Right atrium auricular region (tissue), 2 donors: ENCODE results near the gene CD40. TPM values are rescaled to one million over a fixed set of nuclear protein-coding genes. Genes with fewer than 3 reads are reported as not detected.

Source experiments
- DNase-seq: peaks from one replicate; pipeline ENCODE4 v3.0.0-alpha.2; 2019; ENCODE audit warnings: low spot score
- H3K27ac ChIP-seq, 2 donors: fragments of 200-600 bp; sonication (generic); 1 replicate in 1 of 2; 2 replicates in 1 of 2; pipeline ENCODE4 v1.5.1; 2016 to 2019
- H3K27me3 ChIP-seq, 2 donors: fragments of 200-600 bp; sonication (generic); one replicate each; pipeline versions ENCODE4 v1.5.1 to v1.6.0; 2017 to 2019
- H3K36me3 ChIP-seq: fragments of 200-600 bp; sonication (generic); one replicate; pipeline ENCODE4 v1.5.1; 2016
- H3K4me1 ChIP-seq, 2 donors: fragments of 200-600 bp; sonication (generic); one replicate each; pipeline versions ENCODE4 v1.5.1 to v1.6.0; 2017 to 2019
- H3K4me3 ChIP-seq, 2 donors: fragments of 200-600 bp; sonication (generic); 1 replicate in 1 of 2; 2 replicates in 1 of 2; pipeline ENCODE4 v1.5.1; 2017 to 2019; ENCODE audit warnings: mild to moderate bottlenecking in 1 of 2, moderate library complexity in 1 of 2
- H3K9me3 ChIP-seq, 2 donors: fragments of 200-600 bp; sonication (generic); one replicate each; pipeline ENCODE4 v1.5.1; 2019
- CTCF ChIP-seq, 2 donors: fragments of 200-600 bp; sonication (generic); IDR thresholded peaks; one replicate each; pipeline ENCODE4 v1.5.1; 2019; ENCODE audit warnings: antibody characterized with exemption in 2 of 2
- total RNA-seq, 2 donors: library from RNA; depleted of rRNA; stranded (reverse); fragments of >200 nt; gene quantifications; one replicate each; pipeline ENCODE4 v1.1.0, GENCODE V29; 2016

CD40 gene
- total RNA-seq, 2 donors from 2014 or later: 9.6 to 14.9 TPM

- no peak overlapping the region for H3K27ac ChIP-seq
- H3K4me1 ChIP-seq: no peaks in the 10 kb centered on the region
- no peak overlapping the region for H3K4me3 ChIP-seq
- no peaks in the 10 kb centered on the region for H3K9me3 ChIP-seq
- TF ChIP-seq CTCF (IDR thresholded peaks at IDR 0.05): no peak
- DNase-seq: no peak
- H3K36me3 ChIP-seq: no peaks in the 10 kb centered on the region
- peaks cover 0 to 5% of the 10 kb centered on the region in 2 donors for H3K27me3 ChIP-seq
Observed at GRCh38 chr20:46139266-46139889, 21.3 kb downstream of the CD40 start.

GRCh38 chr20:46139908-46140482 is 21.9 kb downstream of the CD40 start:
- H3K4me1 ChIP-seq: no peaks in the 10 kb centered on the region
- DNase-seq: no peak
- H3K4me3 ChIP-seq: no peak overlapping the region
- TF ChIP-seq CTCF (IDR thresholded peaks at IDR 0.05): no peak
- no peaks in the 10 kb centered on the region for H3K9me3 ChIP-seq
- no peak overlapping the region for H3K27ac ChIP-seq
- H3K27me3 ChIP-seq: peaks cover 0 to 5% of the 10 kb centered on the region in 2 donors
- H3K36me3 ChIP-seq: no peaks in the 10 kb centered on the region

- Histone ChIP-seq H3K4me1 (no peaks in the 10 kb centered on the region), H3K4me3 (no peak overlapping the region), H3K27me3 (peaks cover 0 to 5% of the 10 kb centered on the region in 2 donors), H3K27ac (no peak overlapping the region), H3K36me3 (no peaks in the 10 kb centered on the region), H3K9me3 (no peaks in the 10 kb centered on the region)
- DNase-seq: no peak
- TF ChIP-seq CTCF (IDR thresholded peaks at IDR 0.05): no peak
Observed at GRCh38 chr20:46142124-46142523, 24.0 kb downstream of the CD40 start.

- Histone ChIP-seq H3K4me1 (no peaks in the 10 kb centered on the region), H3K36me3 (no peaks in the 10 kb centered on the region), H3K4me3 (no peak overlapping the region), H3K27ac (no peak overlapping the region), H3K27me3 (peaks cover 0 to 5% of the 10 kb centered on the region in 2 donors), H3K9me3 (no peaks in the 10 kb centered on the region)
- DNase-seq: no peak
- TF ChIP-seq CTCF (IDR thresholded peaks at IDR 0.05): no peak
Observed at GRCh38 chr20:46144432-46145025, 26.4 kb downstream of the CD40 start.

GRCh38 chr20:46145713-46146112 is 27.6 kb downstream of the CD40 start:
- no peak for DNase-seq
- no peaks in the 10 kb centered on the region for H3K4me1 ChIP-seq
- H3K27me3 ChIP-seq: no peaks in the 10 kb centered on the region
- H3K27ac ChIP-seq: no peak overlapping the region
- no peak overlapping the region for H3K4me3 ChIP-seq
- H3K9me3 ChIP-seq: no peaks in the 10 kb centered on the region
- no peak for TF ChIP-seq CTCF (IDR thresholded peaks at IDR 0.05)
- no peaks in the 10 kb centered on the region for H3K36me3 ChIP-seq
